T47D (cell line): ENCODE data around the gene CYTH3.
"Not testable (repeated sequence)": the region's sequence is repeated elsewhere in the genome, so short reads cannot be mapped to it uniquely, and the experiment has no call there.

Experiments used
- DNase-seq, 2 experiments: peaks; one replicate each; pipeline versions ENCODE4 v3.0.0 to v3.0.0-alpha.2; 2011 to 2012; ENCODE audit warnings: low read depth in 1 of 2, low spot score in 1 of 2
- JUND ChIP-seq: IDR thresholded peaks from 2 replicates; pipeline ENCODE4 v1.6.1; 2012; ENCODE audit warnings: low read depth
- in situ Hi-C: cut with HindIII; loops from 2 replicates; pipeline ENCODE4 v1.10.0; 2016; ENCODE audit warnings: low sequenced_read_pairs, low pct_unique_long_range_greater_than_20kb

CYTH3 gene

DNA sequence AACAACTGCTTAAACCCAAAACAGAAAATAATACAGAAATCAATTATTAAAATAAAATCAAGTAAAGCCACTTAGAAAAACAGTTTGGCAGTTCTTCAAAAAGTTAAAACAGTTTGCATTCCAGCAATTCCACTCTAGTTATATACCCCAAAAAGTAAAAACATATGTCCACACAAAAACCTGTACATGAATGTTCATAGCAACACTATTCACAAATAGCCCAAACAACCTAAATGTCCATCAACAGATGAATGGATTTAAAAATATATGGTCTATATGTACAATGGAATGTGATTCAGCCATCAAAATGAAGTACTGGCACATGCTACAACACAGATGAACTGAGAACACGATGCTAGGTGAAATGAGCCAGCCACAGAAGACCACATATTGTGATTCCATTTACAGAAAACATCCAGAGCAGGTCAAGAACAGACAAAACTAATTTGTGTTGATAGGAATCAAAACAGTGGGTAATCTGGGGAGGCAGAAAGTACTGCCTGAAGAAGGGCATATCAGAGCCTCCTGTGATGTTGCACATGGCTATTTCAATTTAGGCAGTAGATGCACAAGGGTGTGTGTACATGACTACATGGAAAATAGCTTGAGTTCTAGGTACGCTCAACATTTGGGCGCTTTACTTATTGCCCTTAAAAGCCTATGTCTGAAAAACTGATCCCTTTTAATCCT, 66.3 kb downstream of the CYTH3 start:
- in situ Hi-C loops = no loop called here
- no peak for DNase-seq
- TF ChIP-seq JUND = no peak

DNA sequence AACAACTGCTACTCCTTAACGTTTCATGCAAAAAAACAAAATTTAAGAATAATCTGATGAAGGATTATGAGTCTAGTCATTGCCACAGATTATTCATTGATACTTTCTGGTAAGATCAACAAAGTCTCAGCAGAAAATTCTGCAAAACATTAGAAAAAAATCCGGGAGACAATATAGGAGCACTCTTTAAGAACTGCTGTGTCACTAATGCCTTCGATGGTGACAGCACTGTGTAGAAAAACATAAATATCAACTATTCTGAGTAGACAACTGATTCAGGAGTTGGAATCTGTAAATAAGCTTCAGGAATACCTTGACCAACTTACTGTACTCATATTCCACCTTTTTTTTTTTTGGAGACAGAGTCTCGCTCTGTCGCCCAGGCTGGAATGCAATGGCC, 69.0 kb downstream of the CYTH3 start:
- in situ Hi-C loops = no loop called here
- no peak for TF ChIP-seq JUND
- no peak for DNase-seq

GRCh38 chr7:6202117-6202516, 70.3 kb downstream of the CYTH3 start:
- in situ Hi-C loops = no loop called here
- TF ChIP-seq JUND = no peak
- DNase-seq = no peak

DNA sequence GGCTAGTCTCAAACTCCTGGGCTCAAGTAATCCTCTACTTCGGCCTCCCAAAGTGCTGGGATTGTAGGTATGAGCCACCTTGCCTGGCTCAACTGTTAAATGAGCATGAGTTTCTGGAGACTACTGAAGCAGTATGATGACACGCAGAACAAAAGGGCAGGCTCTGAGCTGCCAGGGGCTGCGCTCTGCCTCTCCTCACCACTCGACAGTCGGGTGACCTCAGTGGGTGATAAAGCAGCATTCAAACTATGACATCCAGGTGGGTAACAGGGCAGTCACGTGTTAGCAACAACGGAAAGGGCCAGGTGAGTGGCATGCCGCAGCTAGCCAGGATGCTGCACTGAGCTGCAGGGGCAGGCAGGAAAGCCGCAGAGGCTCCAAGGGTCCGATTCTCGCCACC, 71.5 kb downstream of the CYTH3 start:
- in situ Hi-C loops = no loop called here
- no peak for TF ChIP-seq JUND
- DNase-seq = no peak

GRCh38 chr7:6198689-6199595, 73.5 kb downstream of the CYTH3 start:
- no peak for TF ChIP-seq JUND
- in situ Hi-C loops = no loop called here
- DNase-seq = no peak

GRCh38 chr7:6197801-6198551, 74.4 kb downstream of the CYTH3 start:
- in situ Hi-C loops = no loop called here
- TF ChIP-seq JUND = no peak

DNA sequence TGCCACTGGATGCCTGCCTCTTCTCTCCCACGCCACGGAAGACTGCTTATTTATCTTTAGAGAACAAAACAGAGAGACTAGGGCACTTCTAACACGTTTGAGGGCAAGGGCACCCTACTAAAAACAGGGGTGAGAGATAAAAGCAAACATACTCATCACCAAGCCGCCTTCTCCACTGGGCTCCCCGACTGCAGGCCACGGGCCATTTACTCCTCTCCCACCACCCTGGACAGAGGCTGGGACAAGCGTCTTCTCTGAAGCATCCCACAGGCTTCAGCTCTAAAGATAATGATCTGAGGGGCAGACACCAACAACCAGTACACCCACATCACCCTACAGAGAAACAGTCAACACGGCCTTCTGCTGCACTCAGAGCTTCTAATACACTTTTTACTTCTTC, 78.7 kb downstream of the CYTH3 start:
- in situ Hi-C loops = no loop called here
- no peak for TF ChIP-seq JUND
- no peak for DNase-seq

More at GRCh38 chr7:6197801-6198551, 74.4 kb downstream of the CYTH3 start:
- no peak for DNase-seq

GRCh38 chr7:6190563-6190962, 81.9 kb downstream of the CYTH3 start:
- in situ Hi-C loops, DNase-seq: not testable (repeated sequence)

DNA sequence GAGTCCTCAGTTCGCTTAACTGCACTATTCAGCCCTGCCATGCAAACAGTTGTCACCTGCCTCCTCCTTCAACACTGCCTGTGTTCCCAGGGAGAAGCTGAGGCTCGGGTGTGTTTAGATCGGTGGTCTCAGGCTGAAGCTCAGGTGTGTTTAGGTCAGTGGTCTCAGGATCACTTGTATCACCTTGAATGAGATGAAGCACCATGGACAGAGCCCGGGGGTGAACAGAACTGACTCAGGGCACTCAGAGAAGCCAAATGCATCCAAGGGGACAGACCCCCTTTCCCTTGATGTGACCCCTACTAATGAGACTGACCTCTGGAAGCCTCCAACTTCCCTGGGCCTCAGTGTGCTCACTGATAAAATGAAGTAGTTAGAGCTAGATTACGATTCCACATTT, 84.0 kb downstream of the CYTH3 start:
- DNase-seq = no peak
- in situ Hi-C loops = no loop called here

DNA sequence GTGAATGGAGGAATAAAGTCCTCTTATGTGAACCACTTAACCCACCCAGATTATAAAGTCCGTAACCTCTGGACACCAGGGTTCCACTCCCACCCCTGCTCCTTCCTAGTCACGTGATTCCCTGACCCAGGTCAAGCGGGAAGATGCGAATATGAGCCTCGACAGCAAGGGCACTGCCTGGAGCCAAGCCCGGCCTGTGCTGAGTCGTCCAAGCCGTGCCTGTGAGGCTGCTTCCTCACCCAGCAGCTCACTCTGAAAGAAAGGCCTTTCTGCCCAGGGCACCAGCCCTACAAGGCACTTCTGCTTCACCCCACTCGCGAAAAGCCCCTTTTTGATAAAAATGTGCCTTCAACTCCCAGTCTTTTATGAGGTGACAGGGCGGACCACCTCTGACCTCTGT, 85.8 kb downstream of the CYTH3 start:
- DNase-seq = no peak
- in situ Hi-C loops = no loop called here
- TF ChIP-seq JUND = no peak

More for the DNA sequence above, 84.0 kb downstream of the CYTH3 start:
- TF ChIP-seq JUND = no peak

- no peak for TF ChIP-seq JUND
- DNase-seq = no peak
- in situ Hi-C loops = no loop called here
These were observed 89.4 kb downstream of the CYTH3 start for GRCh38 chr7:6182993-6183392.

DNA sequence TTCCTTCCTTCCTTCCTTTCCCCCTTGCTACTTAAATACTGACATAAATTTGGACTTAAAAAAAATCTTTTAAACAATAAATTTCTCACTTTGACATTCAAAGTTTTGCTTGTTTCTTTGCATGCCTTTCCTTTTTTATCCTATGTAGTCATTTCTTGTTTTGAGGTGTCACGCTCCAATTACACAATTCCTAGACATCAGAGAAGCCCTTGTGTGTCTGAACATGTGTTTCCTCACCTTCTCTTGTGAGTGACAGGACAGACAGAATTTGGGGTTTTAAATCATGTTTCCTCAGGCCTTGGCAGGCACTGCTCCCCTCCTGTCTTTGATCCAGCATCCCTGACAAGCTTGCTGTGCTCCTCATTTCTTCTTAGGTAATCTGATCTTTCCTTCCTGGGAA, 91.3 kb downstream of the CYTH3 start:
- DNase-seq = no peak
- no peak for TF ChIP-seq JUND
- in situ Hi-C loops = no loop called here

GRCh38 chr7:6180344-6180725, 92.1 kb downstream of the CYTH3 start:
- in situ Hi-C loops = no loop called here
- TF ChIP-seq JUND = no peak
- DNase-seq = no peak
